Mucosa of gallbladder (tissue), 1 donor: Measurements from ENCODE around the gene CBLN3. TPM values are rescaled to one million over a fixed set of nuclear protein-coding genes. Genes with fewer than 3 reads are reported as not detected.
"Not testable (repeated sequence)": the region's sequence is repeated elsewhere in the genome, so short reads cannot be mapped to it uniquely, and the experiment has no call there.

ENCODE experiments used
- DNase-seq: peaks from one replicate; pipeline ENCODE4 v3.0.0-alpha.2; 2020; ENCODE audit warnings: low spot score
- total RNA-seq: library from RNA; stranded (reverse); gene quantifications from one replicate; pipeline ENCODE4 v1.2.1, GENCODE V29; 2021
- donor health status: DM: no; HTN: no; CAD: no.

The CBLN3 gene
- 14.0 TPM for total RNA-seq

DNA sequence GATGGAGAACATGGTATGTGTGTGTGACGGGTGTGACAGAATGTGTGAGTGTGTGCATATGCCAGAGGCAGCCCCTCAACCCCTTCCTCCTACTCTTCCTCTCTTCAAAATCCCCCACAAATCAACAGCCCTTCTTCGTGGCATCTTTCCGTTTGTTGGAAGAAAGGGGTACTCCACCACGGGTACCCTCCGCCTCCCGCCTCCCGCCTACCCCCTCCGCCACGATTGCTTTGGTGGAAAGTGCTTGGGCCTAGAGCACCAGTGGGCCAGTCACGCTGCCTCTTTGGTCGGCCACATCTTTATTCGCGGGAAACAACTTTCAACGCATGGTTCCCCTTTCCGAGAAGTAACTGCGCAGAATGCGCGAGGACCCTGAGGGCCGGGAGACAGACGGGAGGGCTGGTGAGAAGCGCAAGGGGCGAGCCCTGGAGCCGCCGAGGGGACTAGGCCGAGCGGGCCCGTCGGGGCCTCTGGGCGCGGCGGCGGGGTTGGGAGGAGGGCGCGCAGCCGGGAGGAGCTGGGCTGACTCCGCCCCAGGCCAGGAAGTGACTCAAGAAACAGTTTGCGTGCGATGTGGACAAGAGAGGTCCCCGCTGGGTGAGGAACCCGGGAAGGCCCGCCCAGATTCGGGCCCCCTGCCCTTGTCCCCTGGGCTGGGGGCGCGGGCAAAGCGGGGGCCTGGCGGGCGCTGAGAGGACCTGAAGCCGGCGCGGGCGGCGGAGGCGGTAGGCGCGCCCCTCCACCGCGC is at the start of gene CBLN3, which contains the start of gene KHNYN:
Gene CBLN3 (minus strand): TSS at position 274 of the 748 bp plus-strand sequence. CDS start 614 bp downstream, outside the sequence.
Gene KHNYN (plus strand): TSS at position 560 of the 748 bp plus-strand sequence. CDS start 777 bp downstream, outside the sequence.
- peak; percentile 91 for DNase-seq

DNA sequence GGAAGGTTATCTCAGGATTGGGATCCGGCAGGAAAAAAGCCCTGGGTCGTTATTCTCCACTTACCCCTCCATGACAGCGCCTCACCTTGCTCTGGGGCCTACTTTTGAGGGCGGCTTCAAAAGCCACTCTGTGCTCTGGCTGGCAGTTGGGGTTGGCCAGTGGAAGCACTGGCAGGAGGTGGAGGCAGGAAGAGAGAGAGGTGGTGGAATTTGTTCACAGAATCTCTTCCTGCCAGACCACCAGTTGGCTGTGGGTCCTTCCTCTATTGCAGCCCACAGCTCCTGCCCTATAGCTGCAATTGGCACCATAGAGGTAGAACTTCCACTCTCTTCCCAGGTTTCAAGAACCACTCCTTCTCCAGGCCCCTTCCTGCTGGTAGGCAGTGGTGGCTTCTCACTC is 45.8 kb upstream of the CBLN3 start:
- DNase-seq = no peak

DNA sequence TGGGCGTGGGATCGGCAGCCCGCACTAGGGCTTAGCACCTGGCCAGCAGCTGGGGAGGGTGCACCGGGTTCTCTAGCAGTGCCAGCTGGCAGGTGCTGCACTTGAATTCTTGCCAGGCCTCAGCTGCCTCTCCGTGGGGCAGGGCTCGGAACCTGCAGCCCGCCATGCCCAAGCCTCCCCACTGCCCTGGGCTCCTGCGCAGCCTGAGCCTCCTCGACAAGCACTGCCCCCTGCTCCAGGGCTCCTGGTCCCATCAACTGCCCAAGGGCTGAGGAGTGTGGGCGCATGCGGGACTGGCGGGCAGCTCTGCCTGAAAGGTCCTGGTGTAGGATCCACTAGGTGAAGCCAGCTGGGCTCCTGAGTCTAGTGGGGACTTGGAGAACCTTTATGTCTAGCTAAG is 43.7 kb upstream of the CBLN3 start:
- no peak for DNase-seq

DNA sequence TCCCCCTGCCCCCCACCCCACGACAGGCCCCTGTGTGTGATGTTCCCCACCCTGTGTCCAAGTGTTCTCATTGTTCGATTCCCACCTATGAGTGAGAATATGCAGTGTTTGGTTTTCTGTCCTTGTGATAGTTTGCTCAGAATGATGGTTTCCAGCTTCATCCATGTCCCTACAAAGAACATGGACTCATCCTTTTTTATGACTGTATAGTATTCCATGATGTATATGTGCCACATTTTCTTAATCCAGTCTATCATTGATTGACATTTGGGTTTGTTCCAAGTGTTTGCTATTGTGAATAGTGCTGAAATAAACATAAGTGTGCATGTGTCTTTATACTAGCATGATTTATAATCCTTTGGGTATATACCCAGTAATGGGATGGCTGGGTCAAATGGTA is 41.0 kb upstream of the CBLN3 start:
- not testable (repeated sequence) for DNase-seq

DNA sequence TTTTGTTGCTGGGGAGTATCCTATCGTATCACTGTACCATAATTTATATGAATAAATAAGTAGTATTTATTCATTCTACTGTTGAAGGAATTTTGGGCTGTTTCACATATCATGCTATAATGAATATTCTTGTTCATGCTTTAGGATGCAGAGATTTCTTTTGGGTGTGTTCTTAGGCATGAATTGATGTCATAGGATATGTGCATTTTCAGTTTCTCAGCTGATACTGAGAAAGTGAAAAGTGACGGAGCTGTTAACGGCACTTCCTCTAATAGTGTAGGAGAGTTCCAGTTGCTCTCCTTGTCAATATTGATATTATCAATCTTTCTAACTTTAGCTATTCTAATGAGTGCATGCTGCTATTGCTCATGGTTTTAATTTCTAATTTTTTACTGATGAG is 36.3 kb upstream of the CBLN3 start:
- DNase-seq = no peak

DNA sequence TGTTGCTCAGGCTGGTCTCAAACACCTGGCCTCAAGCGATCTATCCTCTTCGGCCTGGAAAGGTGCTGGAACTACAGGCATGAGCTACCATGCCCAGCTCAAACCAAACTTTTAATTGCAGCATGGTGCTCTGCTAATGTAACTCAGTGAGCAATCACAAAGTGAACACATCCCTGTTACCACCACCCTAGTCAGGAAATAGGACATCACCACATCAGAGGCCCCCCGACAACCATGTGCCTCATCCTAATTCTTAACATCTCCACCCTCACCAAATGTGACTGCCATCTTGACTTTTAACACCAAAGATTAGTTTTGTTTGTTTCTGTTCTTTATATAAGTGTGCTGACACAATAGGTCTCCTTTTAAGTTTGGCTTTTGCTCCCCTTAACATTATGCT is 35.9 kb upstream of the CBLN3 start:
- no peak for DNase-seq

DNA sequence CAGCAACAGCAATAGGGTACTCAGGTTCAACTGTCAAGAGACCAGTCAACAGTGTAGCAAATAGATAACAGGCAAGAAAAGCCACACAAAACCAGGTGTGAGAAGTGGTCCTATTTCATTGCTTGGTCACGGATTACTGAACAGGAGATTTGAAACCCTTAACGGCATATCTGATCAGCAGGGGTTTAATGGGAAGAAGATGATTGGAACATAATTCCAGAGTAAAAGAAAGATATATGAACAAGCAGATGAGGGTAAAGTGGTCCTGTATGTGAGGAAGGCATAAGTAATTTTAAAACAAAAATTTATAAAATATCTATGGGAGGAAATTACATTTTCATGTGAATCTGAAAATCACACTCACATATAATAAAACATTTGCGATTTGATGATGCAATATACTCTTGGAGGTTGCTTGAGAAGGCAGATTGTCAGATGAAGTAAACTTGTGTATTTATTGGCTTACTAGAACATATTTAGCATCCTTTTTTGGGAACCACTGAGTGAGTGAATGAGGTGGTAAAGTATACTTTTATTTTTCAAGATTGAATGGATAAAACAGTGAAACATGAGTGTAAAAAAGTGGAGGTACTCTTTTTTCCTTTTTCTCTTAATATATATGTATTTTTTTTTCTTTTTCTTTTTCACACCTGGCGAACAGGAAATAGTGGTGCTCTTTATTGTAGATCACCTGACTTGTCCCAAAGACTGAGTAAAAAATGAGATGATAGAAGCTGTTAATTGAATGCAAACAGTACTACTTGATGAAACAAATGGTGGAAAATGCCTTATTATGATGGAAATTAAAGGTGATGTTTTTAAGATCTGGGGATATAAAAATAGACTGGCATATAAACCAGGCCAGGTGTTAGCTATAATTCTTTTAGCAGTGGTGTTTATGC is 34.7 kb upstream of the CBLN3 start:
- DNase-seq = no peak

DNA sequence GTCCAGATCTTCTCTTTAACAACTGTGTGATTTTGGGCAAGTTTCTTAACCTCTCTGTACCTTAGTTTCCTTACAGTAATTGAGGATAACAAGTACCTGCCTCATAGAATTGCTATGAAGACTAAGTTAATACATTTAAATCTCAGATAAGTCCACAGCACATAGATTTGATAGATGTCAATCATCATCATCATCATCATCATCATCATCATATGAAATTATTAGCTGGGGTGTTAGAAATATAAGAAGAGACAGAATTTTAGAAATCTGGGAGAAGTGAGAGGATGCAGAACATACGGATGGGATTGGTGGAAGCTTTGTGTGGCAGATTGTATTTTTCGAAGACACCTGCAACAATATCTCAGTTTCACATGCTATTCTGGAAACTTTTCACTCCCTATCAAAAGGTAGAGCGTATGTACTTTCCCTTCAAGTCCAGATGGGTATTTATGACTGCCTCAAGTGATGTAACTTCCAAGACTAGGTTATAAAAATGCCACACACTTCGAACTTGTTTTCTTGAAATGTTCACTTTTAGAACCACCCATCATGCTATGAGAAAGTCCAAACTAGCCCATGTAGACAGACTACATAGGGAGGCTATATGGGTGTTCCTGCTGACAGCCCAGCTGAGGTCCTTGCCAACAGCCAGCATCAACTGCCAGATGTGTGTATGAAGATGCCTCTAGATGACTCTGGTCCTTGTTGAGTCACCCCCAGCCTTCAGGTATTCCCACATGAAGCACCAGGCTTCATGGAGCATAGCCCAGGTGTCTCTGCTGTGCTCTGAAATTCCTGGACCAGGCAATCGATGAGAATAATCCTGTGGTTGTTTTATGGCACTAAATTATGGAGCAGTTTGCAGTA is 33.8 kb upstream of the CBLN3 start:
- DNase-seq = no peak

DNA sequence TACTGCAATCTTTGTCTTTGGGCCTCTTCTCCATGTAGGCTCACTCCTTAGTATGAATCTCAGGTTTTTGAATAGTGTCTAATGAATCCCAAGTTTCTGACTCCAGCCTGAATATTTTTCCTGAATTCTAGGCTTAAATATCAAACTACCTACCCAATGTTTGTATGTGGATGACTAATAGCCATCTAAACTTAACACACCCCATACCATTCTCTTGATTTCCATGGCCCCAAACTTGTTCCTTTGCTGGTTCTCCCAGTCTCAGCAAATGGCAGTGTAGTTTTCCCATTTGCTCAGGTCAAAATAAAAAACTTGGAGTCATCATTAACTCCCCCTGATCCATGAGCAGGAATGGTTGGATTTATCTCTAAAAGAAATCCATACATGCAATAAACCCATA is 31.9 kb upstream of the CBLN3 start:
- DNase-seq = no peak

DNA sequence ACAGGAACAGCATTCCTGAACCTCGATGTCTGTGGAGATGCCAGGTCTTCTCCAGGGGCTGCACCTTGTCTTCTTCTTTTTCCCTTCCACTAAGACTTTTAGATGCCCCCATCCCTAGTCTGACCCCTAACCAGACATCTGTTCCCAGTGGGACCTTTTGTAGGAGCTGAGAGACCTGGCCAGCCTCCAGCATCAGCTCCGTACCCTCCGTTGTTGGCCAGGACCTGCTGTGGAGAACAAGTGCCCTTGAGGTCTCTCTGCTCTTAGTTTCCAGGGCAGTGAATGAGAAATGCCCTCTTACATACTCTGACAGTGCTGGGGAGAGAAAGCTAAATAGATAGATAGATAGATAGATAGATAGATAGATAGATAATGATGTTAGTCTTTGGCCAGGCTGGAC is 29.9 kb upstream of the CBLN3 start:
- DNase-seq = no peak

DNA sequence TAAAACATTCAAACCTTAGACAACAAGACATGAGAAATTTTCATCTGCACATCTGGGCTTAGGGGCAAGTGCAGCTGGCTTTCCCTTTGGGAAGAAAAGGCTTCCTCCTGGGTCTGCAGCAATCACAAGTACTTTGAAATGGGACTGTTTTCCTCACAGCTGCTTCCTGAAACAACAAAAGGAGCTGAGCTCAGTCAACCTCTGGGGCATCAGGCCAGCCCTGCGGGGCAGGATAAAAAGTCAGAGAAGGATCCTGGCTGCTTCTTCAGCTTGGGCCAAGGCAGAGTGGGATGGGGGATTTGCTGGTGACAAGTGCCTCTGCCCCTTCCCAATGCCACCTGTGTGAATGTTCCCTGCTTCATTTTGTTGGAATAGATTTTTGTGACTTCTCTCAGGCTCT is 29.3 kb upstream of the CBLN3 start:
- DNase-seq = no peak

DNA sequence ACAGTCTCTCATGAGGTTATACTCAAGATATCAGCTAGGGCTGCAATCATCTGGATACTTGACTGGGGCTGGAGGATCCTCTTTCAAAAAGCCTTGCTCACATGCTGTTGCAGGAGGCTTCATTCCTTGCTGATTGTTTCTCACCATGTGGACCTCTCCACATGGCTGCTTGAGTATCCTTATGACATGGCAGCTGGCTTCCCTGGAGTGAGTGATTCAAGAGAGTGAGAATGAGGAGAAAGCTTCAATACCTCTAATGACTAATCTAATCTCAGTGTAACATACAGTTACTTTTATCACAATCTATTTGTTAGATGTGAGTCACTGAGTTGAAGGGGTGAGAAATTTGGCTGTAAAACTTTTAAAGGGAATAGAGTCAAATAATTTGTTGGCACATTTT is 27.5 kb upstream of the CBLN3 start:
- no peak for DNase-seq

DNA sequence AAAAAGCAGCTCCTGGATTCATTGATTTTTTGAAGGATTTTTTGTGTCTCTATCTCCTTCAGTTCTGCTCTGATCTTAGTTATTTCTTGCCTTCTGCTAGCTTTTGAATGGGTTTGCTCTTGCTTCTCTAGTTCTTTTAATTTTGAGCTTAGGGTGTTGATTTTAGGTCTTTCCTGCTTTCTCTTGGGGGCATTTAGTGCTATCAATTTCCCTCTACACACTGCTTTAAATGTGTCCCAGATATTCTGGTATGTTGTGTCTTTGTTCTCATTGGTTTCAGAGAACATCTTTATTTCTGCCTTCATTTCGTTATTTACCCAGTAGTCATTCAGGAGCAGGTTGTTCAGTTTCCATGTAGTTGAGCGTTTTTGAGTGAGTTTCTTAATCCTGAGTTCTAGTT is 21.4 kb upstream of the CBLN3 start:
- DNase-seq = not testable (repeated sequence)

DNA sequence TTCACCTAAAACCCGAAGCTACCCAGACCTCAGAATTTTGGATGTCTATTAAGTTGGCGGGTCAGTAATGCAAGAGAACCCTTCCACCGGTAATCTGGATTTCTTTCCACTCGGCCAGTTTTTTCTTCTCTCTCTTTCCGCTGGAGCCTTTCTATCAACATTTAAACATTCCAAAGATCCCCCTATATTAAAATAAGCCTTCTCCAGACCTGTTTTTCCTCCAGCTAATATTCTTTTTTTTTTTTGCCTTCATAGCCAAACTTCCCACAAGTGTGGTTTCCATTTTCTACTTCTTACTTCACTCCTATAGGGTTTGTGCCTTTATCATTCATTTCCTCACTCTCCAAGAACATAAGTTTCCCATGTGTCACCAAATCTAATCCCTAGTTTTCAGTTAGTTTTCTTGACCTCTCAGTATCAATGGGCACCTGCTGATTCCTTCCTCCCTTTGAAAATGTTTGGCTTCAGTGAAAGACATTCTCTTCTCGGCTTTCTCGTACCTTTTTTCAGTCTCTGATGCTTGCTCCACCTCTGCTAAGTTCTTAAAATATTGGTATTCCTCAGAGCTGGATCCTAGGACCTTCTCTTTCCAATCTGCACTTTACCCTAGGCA is 13.7 kb upstream of the CBLN3 start:
- DNase-seq = no peak

DNA sequence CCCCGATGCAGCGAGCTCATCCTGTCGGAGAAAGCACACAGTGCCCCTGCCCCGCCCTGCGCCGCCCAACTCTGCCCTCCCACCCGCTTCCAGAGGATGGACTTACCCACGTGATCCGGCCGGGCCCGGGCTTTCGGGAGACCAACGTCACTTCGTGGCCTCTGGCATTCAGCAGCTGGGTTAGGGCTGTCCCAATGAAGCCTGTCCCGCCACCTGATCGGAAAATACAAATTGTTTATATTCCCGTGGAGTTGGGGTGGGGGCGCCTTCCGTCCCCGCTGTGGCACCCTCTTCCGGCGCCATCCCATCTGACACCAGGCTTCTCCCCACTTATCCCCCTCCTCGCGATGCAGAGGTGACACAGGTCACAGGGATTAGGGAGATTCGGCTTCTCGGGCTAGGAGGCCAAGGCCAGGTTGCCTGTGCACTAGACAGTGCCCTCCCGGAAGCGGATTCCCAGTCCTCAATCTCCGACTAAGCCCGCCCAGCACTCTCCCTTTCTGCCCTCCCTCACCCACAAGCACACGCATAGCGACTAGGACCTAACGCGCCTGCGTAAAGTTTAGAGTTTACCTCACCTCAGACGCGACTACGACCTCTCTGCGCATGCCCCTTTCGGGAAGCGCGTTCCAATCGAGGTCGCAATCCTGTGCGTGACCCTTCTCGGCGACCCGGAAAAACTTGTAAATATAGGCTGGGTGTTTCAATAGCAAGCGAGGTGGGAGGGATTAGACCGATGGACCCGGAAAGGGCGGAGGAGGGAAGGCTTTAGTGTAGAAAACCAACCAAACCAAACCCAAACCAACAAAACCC is 13.0 kb upstream of the CBLN3 start, which contains the start of gene SDR39U1:
Gene SDR39U1 (minus strand): TSS at position 537 of the 813 bp plus-strand sequence. CDS start 7 bp downstream, at position 530.
- DNase-seq = peak; percentile 99

DNA sequence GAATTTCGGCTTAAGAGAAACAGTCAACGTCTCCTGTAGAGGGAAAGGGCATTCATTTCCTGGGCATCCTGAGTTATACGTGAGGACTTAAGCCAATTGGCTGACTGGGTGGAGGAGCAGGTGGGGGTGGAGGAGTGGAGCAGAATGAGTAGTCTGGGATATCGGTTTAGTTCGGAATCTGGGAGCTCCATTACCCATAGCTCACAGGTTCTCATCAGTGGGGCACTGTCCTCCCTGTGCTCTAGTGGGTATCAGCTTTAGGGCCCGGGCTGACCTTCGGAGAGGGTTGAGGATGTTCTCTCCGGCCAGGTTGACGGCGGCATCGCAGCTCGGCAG is 12.4 kb upstream of the CBLN3 start:
- no peak for DNase-seq

DNA sequence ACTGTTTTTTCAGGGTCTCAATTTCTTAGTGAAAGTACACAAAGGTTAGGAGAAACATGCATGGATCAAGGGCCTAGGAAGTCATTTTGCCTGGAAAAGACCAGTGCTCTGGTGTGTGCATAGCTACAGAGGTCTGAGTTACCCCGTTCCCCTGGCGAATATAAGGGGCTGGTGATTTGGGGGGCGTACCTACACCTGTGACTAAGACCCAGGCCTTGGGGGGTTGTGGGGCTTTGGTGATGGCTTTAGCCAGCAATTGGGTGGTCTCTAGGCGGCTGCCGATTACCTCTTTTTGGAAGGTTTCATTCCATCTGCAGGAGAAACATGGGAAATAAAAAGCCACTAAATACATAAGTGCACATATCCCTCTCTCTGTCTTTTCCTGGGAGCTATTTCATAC is 12.0 kb upstream of the CBLN3 start:
- no peak for DNase-seq

DNA sequence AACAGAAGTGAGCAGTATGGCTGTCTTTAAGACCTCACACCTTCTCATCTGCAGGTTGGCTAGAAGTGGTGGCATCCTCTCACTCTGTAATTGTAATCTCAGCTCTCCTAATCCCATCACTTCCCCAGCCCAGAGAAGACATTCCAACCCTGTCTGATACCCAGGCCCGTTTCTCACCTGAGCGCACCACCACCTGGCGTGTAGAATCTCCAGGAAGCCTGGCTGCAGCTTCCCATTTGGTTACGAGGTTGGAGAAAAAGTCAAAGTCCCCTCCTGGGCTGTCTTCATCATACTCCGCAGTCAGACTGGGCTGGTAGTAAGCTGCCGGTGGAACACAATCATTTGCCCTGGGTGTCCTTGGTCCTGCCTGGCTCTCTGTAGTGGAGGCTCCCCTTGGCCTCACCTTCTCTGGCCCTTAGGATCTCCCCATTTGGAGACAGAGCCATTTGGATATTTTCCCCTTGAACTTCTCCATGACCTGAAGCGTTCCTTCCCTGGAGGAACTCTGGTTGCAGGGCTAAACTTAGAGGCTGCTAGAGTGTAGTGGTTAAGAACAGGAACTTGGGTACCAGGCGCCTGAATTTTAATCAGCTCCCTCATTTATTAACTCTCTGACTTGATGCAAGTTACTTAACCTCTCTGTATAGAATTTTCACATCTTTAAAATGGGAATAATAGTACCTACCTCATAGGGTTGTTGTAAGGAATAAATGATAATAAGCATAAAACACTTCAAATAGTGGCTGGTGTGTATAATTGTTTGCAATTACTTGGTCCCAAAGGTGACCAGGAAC is 11.3 kb upstream of the CBLN3 start:
- no peak for DNase-seq

DNA sequence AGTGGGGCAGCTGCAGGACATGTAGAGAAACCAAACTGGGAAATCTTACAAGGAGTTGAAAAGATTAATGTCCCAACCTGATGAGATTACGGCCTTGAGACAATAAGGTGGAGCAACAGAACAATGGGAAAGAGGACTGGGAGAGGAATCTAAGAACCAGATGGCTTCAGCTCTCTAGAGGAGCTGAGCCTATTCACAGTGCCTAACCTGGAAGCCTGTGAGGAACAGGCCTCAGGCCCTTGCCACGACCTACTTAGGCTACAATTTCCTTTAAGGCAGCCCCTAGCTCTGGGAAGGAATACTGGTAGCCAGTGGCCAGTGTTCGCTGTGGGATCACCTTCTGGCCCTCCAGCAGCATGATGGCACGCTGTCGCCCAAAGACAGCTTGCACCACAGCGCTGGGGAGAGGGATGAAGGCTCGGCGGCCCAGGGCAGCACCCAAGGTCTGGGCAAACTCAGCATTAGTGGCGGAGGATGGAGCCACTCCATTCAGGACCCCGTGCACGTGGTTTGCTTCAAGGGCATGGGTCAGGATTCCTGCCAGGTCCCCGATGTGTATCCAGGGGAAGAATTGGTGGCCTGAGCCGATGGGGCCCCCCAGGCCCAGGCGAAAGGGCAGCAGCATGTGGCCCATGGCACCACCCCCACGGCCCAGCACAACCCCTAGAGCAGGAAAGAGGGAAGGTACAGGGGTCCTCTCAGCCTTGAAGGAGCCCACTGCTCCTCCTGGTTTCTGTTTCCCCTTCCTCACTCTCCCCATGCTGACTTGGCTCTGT is 10.6 kb upstream of the CBLN3 start:
- DNase-seq = no peak
